Measurements from ENCODE around the gene CLASP1.
"Not testable (repeated sequence)": the region's sequence is repeated elsewhere in the genome, so short reads cannot be mapped to it uniquely, and the experiment has no call there.

Gene CLASP1

DNA sequence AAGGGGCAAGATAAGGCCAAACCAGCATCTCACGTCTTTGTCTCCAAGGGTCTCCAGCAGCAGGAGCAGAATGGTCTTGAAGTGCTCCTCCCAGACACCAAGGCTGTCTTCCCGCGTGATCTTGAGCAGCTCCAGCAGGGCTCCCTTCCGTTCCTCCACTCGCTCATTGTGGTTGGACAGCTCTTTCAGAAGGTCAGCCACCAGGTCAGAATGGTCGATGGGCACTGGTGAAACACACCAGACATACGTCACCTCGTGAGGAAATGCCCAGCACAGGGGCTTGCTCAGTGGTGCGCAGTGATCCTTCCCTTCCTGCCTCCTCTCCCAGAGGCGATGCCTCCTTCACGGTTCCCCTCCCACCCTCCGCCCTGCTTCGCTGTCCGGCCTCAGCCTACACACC lies 284.2 kb downstream of the CLASP1 start:
- no peak for DNase-seq

GRCh38 chr2:121363632-121364420 lies 285.4 kb downstream of the CLASP1 start:
- DNase-seq, result no peak

GRCh38 chr2:121362774-121363173 lies 286.5 kb downstream of the CLASP1 start:
- peak in 1 of 2 experiments; percentile 57 for DNase-seq

DNA sequence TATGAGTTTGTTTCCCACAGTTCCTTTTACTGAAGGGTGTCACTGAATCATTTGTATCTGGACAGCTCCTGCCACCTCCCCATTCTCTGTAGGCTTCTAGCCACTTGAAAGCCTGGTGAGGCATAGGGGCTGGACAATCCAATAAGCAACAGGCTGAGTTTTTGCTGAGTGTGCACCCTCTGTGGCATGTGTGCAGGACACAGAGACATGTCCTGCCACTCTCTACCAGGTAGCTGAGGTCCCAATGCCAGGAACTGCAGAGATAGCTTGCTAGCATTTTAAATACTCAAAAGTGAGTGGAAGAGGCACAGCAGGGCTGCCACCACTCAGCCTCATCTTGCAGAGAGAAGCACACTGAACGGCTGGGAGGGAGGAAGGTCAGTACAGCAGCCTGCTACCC lies 287.0 kb downstream of the CLASP1 start:
- no peak for DNase-seq

DNA sequence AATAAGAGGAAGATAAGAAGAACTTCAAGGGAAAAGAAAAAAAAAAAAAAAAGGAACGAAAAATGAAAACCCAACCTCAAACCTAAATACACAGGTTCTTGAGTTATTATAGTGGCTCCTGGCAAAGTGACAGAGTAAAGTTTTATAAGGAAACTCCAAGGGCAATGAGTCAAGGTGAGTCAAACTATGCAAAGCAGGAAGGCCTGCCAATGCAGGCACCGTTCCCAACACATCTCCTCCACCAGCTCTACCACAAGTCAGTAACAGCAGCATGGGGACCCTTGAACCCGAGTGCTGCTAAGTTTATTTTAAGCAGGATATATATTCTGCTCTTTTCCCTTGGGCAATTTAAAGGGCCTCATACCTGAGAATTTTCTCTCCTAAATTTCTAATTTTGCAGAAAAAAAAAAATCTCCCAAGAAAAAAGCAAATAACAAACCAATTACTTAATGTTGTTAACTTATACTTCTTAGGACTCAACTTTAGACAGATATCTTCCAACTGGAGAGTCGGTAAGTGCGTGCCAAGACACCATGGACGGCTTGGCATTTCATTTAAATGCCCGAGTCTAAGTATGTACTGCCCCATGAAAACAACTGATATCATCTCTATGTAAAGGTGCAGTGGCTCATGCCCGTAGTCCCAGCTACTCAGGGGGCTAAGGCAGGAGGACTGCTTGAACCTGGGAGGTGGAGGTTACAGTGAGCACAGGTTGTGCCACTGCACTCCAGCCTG lies 288.5 kb downstream of the CLASP1 start:
- no peak for DNase-seq

DNA sequence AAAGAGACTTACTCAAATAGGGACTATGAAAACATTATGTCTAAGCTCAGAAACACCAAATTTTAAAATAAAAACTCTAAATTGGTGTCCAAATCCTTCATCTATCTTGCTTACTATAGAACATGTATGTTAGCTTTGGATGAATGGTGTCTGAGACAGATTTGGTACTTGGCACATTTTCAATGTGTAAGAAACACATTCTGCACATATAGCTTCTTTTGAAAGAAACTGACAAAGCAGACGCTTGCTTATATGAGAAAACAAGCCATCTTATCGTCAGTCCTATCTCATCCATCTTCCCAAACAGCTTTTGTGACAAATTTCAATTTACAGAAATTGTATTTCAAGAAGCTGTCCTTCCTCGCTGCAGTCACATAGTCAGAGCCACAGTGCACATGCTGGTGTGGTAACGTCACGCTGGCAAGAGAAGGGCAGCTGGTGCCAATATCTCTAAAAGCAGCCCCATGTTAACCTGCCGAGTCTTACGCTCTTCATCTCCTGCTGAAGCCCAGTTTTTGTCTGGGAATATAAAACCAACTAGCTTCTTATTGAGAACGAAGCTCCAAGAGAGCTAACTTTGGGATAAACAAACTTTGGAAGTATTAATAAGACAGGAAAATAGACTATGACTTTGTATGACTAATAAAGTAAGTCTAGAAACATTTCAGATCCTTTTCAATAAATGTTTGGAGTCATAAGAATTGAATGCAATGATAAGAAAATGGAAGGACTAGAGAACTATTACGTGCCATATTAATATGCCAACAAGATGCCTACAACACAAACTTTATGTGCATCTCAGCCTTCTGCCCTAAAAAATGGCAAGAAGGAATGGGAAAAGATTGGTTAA lies 289.3 kb downstream of the CLASP1 start:
- no peak for DNase-seq

- no peak for DNase-seq
These were observed 290.1 kb downstream of the CLASP1 start for GRCh38 chr2:121359170-121359569.

- DNase-seq, result no peak
These were observed 291.0 kb downstream of the CLASP1 start for GRCh38 chr2:121358291-121358690.

DNA sequence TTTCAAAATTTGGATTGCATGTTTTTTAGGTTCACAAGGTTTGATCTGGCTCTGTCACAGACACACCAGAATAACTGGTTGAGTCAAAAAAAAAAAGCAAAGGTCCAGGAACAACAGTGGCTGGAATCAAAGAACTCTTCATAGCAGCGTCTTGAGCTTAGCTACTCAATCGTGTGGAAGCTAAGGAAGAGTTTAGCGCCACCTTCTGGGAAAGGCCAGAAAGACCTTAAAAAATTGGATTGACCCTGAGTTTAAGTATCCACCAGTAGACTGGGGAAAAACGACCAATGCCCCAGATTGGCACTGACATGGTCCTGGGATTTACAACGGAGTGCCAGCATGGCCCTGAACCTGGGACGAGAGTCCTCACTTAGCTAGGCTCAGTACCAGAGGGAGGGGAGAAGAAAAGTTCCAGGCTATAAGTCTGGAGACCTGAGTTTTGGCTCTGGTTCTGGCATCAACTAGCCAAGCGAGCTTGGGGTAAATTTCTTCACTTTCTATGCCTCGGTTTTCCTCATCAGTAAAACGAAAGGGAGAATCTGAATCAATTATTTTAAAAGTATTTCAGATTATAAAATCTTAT lies 293.1 kb downstream of the CLASP1 start:
- DNase-seq, result peak; percentile 32 to 70

- peak in 1 of 2 experiments; percentile 8 for DNase-seq
These were observed 293.8 kb downstream of the CLASP1 start for GRCh38 chr2:121355488-121355887.

- no peak for DNase-seq
These were observed 297.5 kb downstream of the CLASP1 start for GRCh38 chr2:121351521-121352318.

DNA sequence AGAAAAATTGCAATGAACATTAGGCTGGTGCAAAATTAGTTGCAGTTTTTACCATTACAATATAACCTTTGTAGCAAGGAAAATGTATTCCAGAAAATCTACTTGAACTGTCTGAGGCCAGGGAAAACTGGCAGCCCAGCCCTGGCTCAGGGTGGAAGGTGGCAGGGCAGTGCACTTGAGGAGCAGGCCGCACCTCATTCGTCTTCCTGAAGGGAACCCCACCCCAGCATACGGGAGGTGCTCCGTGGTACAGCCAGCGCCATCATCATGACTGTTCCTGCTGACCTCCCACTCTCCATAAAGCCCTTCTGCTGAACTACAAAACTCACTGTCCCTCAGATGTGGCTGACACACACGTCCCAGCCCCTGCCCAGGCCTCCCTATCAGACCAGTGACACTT lies 298.4 kb downstream of the CLASP1 start:
- DNase-seq, result no peak

GRCh38 chr2:121350402-121350775 lies 298.9 kb downstream of the CLASP1 start:
- DNase-seq, result no peak

DNA sequence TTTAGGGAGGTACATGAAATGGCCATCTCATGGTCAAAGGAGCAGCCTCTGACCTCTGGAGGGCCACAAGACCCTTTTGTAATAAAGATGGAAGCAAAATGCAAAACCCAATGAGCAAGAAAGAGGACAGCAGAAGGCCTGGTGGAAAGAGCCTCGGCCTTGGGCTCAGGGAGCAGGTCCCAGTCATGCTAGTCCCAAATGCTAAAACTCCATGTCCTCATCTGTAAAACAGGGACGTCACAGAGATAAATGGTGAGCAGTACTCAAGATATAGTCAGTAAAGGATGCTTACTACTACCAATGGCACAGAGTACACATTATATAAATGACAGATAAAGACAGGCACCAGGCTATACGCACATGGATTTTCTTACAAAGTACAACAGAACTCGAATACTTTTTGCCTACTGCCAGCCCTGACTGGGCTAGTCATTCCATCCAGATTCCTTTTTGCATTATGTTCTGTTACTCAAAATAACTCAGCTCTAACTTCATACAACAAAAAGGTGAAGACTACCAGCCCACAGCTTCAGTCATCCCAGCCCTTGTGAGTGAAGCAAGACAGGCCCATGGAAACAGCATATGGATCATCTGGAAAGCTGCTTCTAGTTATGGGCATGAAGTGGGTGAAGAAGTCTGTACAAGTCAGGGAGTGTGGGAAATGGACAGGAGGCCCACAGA lies 299.4 kb downstream of the CLASP1 start:
- DNase-seq, result no peak

- no peak for DNase-seq
These were observed 301.0 kb downstream of the CLASP1 start for GRCh38 chr2:121348128-121348740.

DNA sequence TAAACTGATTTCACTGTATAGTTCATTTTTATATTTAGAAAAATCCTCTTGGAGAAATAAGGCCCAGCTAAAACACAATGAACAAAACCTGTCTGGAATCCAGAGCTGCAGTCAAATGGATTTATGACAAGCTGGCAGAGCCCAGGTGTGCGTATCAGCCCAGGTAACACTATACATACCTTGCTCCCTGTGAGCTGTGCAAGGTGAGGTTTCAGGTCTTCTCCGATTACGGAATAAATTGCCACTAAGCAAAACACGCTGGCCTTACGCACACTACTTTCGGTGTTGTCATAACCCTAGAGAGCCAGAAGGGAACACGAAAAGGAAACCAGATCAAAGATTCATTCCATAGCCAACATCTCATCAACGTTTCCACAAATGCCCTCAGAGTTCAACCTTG lies 302.4 kb downstream of the CLASP1 start:
- no peak for DNase-seq

DNA sequence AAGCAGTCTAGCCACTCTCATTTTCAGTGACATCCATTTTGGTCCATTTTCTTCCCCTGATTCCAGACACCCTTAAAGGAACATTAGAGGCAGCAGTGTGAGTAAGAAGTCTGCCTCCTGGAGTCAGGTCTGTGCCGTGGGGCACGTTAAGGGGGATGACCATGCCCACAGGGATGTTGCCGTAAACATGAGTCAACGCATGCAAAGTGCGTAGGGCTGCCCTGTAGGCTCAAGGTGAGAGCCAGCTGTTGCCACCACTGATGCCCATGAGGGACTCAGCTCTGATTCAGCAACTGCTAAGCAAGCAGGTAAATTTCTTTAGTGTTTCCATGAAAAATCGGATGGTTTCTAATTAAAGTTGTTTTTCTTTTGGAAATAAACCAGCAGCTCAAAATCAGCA lies 302.9 kb downstream of the CLASP1 start:
- DNase-seq, result no peak

GRCh38 chr2:121345887-121346286 lies 303.4 kb downstream of the CLASP1 start:
- DNase-seq, result no peak

DNA sequence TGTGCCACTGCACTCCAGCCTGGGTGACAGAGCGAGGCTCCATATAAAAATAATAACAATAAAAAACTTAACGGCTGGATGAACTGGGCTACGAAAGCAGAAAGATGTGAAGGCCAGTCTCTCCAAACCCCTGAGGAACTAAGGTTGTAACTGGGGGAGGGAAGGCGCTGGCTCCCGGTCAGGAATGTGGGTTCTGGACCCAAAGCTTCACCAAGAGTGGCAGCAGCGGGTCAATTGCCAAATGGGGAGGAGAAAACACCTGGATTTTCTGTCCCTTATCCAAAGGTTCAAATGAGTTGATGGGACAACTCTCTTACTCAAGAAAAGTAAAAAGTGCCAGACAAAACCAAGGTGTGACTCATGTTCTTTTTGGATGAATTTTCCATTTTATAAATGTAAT lies 304.2 kb downstream of the CLASP1 start:
- no peak for DNase-seq

GRCh38 chr2:121343828-121344399 lies 305.3 kb downstream of the CLASP1 start:
- DNase-seq, result not testable (repeated sequence)

DNA sequence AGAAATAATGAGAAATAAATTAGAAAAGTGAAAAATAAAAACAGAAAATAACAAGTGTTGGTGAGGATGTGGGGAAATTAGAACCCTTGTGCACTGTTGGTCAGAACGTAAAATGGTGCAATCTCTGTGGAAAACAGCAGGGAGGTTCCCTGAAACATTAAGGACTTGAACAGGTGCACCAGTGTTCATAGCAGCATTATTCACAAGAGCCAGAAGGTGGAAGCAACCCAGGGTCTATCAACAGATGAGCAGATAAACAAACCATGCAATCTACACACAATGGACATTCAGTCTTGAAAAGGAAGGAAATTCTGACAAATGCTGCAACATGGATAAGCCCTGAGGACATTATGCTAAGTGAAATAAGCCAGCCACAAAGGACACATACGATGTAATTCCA lies 306.1 kb downstream of the CLASP1 start:
- DNase-seq, result no peak

Measured in NCI-H446 (cell line).